Activated gamma-delta T cell treated with Interleukin-2 at 50 U/mL for 16 hours (primary cell): ENCODE data around the gene RAB9B.
"Not testable (repeated sequence)": the region's sequence is repeated elsewhere in the genome, so short reads cannot be mapped to it uniquely, and the experiment has no call there.

Experiments used
- DNase-seq: peaks from one replicate; pipeline ENCODE4 v3.0.0-alpha.2; 2020

The RAB9B gene

GRCh38 chrX:103831803-103832544, at the start of gene RAB9B:
TSS of gene RAB9B (minus strand) at chrX:103832257. CDS start at chrX:103825784, 6,473 bp downstream.
- peak; percentile 5 for DNase-seq

GRCh38 chrX:103879339-103879738, 47.3 kb upstream of the RAB9B start:
- no peak for DNase-seq

- DNase-seq: no peak
These were observed 46.5 kb upstream of the RAB9B start for GRCh38 chrX:103878466-103879122.

- DNase-seq: no peak
These were observed 45.5 kb upstream of the RAB9B start for GRCh38 chrX:103877571-103877970.

- no peak for DNase-seq
These were observed 33.0 kb upstream of the RAB9B start for GRCh38 chrX:103864886-103865534.

- no peak for DNase-seq
These were observed 32.1 kb upstream of the RAB9B start for GRCh38 chrX:103864149-103864548.

- no peak for DNase-seq
These were observed 29.1 kb upstream of the RAB9B start for GRCh38 chrX:103861200-103861599.

- DNase-seq: no peak
These were observed 17.5 kb upstream of the RAB9B start for GRCh38 chrX:103849558-103849957.

GRCh38 chrX:103847174-103847870, 15.3 kb upstream of the RAB9B start:
- no peak for DNase-seq

- DNase-seq: no peak
These were observed 14.3 kb upstream of the RAB9B start for GRCh38 chrX:103846386-103846785.

- peak; percentile 36 for DNase-seq
These were observed 13.2 kb upstream of the RAB9B start for GRCh38 chrX:103845165-103845653.

- DNase-seq: no peak
These were observed 7.3 kb upstream of the RAB9B start for GRCh38 chrX:103839404-103839803.

- DNase-seq: peak; percentile 46
These were observed 685 bp downstream of the RAB9B start for GRCh38 chrX:103831342-103831802.

GRCh38 chrX:103830848-103831247, 1.2 kb downstream of the RAB9B start:
- no peak for DNase-seq

- no peak for DNase-seq
These were observed 3.5 kb downstream of the RAB9B start for GRCh38 chrX:103828529-103828928.

- DNase-seq: no peak
These were observed 6.2 kb downstream of the RAB9B start for GRCh38 chrX:103825881-103826280.

GRCh38 chrX:103823591-103823990, 8.5 kb downstream of the RAB9B start:
- no peak for DNase-seq

- DNase-seq: not testable (repeated sequence)
These were observed 11.3 kb downstream of the RAB9B start for GRCh38 chrX:103820802-103821201.

- DNase-seq: no peak
These were observed 13.0 kb downstream of the RAB9B start for GRCh38 chrX:103818842-103819619.

GRCh38 chrX:103817502-103817901, 14.6 kb downstream of the RAB9B start:
- DNase-seq: peak; percentile 21

- DNase-seq: not testable (repeated sequence)
These were observed 15.0 kb downstream of the RAB9B start for GRCh38 chrX:103817101-103817500.

- DNase-seq: no peak
These were observed 20.2 kb downstream of the RAB9B start for GRCh38 chrX:103811858-103812257.
